ENCODE measurements around the gene COL10A1.

DNA sequence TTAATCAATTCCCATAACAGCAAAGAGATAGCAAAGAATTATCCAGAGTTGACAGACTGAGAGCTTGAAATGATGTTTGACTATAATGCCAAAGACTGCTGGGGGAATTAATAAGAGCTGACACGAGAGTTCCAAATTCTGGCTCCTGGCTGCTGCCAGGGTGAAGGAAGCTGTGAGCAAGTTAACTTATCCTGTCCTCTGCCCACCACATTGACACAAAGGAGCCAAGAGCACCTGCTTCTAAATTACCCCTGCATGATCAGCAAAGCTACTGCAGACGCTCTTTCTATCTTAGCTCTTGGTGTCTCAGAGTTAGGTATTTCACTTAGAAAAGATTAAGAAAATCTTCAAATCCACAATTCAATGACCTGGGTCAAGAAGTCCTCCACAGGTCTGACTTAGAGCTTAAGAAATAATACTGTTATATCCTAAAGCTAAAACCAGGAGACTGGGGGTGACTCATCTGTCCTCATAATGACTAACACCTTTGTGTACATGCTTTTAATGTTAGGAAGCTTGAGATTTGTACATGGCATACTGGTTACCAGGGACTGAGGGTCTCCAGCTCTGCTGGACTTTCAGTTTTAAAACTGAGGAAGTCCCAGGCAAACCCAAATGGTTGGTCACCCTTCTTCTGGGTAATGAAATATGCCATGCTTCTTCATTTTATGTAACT is 52.0 kb downstream of the COL10A1 start:
- TF ChIP-seq EZH2 (IDR thresholded peaks at IDR 0.05; ENCODE audit: borderline replicate concordance, low read depth, low read length, severe bottlenecking) (no peak), POLR2AphosphoS5 (IDR thresholded peaks at IDR 0.05; ENCODE audit: insufficient read depth, low read depth, low read length) (no peak), POLR2A (IDR thresholded peaks at IDR 0.05; ENCODE audit: low read depth, low read length) (no peak), GATA2 (IDR thresholded peaks at IDR 0.05; ENCODE audit: insufficient read depth, insufficient read length, low read depth, low read length) (no peak)
- TF ChIP-seq, protein P1, sequence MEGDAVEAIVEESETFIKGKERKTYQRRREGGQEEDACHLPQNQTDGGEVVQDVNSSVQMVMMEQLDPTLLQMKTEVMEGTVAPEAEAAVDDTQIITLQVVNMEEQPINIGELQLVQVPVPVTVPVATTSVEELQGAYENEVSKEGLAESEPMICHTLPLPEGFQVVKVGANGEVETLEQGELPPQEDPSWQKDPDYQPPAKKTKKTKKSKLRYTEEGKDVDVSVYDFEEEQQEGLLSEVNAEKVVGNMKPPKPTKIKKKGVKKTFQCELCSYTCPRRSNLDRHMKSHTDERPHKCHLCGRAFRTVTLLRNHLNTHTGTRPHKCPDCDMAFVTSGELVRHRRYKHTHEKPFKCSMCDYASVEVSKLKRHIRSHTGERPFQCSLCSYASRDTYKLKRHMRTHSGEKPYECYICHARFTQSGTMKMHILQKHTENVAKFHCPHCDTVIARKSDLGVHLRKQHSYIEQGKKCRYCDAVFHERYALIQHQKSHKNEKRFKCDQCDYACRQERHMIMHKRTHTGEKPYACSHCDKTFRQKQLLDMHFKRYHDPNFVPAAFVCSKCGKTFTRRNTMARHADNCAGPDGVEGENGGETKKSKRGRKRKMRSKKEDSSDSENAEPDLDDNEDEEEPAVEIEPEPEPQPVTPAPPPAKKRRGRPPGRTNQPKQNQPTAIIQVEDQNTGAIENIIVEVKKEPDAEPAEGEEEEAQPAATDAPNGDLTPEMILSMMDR (IDR thresholded peaks at IDR 0.05; ENCODE audit: extremely low read depth in 1 of 2, insufficient read depth in 1 of 2, low read depth in 1 of 2, low read length in 2 of 2), result no peak

Measured in endothelial cell of umbilical vein (primary cell).